GM12865 (cell line): ENCODE data around the gene INF2.

Source experiments
- DNase-seq: peaks from one replicate; pipeline ENCODE4 v3.0.0; 2010; ENCODE audit warnings: low read depth
- H3K4me3 ChIP-seq: 2 replicates; pipeline ENCODE4 v1.5.1; 2011; ENCODE audit warnings: mild to moderate bottlenecking, low read depth, low read length, control low read depth
- CTCF ChIP-seq: IDR thresholded peaks from 2 replicates; pipeline ENCODE4 v1.5.1; 2011; ENCODE audit warnings: low read length, control low read depth, low read depth, inconsistent platforms; ENCODE audit not compliant: insufficient read depth; ENCODE audit errors: missing control alignments

INF2 gene

GRCh38 chr14:104644091-104644635 lies 45.3 kb upstream of the INF2 start:
- no peak for TF ChIP-seq CTCF
- H3K4me3 ChIP-seq = no peak overlapping the region
- DNase-seq = no peak

GRCh38 chr14:104644656-104645378 lies 44.6 kb upstream of the INF2 start:
- no peak overlapping the region for H3K4me3 ChIP-seq
- TF ChIP-seq CTCF = no peak
- DNase-seq = no peak

GRCh38 chr14:104647467-104648043 lies 41.9 kb upstream of the INF2 start:
- no peak for DNase-seq
- TF ChIP-seq CTCF = no peak
- no peak overlapping the region for H3K4me3 ChIP-seq

GRCh38 chr14:104650057-104650980 lies 39.1 kb upstream of the INF2 start:
- peak; percentile 59 for DNase-seq
- H3K4me3 ChIP-seq = 0 out of 2 replicates have a peak overlapping the region, but pooled peaks have one; percentile 5
- peak; percentile 99 for TF ChIP-seq CTCF

- no peak for TF ChIP-seq CTCF
- H3K4me3 ChIP-seq = no peak overlapping the region
- DNase-seq = no peak
Observed at GRCh38 chr14:104650981-104651875, 38.2 kb upstream of the INF2 start.

- no peak for TF ChIP-seq CTCF
Observed at GRCh38 chr14:104651876-104652260, 37.5 kb upstream of the INF2 start.

More at GRCh38 chr14:104651876-104652260, 37.5 kb upstream of the INF2 start:
- H3K4me3 ChIP-seq = no peak overlapping the region
- no peak for DNase-seq
